GM23248 (cell line): ENCODE measurements around the gene DEPP1.

Experiments
- EZH2 ChIP-seq: fragments of 200-600 bp; sonication (generic); IDR thresholded peaks from 2 replicates; pipeline ENCODE4 v1.6.1; 2018; ENCODE audit warnings: antibody characterized with exemption, mild to moderate bottlenecking; ENCODE audit not compliant: insufficient read depth, poor library complexity, severe bottlenecking
- EZH2phosphoT487 ChIP-seq: fragments of 200-600 bp; sonication (generic); IDR thresholded peaks from 2 replicates; pipeline ENCODE4 v1.6.1; 2018; ENCODE audit warnings: antibody characterized with exemption, moderate library complexity, mild to moderate bottlenecking, low read depth; ENCODE audit not compliant: insufficient read depth

- TF ChIP-seq EZH2: no peak
- TF ChIP-seq EZH2phosphoT487: no peak
Observed at GRCh38 chr10:44968500-44969400, 9.9 kb downstream of the DEPP1 start.
